Transverse colon (tissue), 4 donors: ENCODE data around the gene FAM221A.

ENCODE experiments used
- CTCF ChIP-seq, 5 experiments: fragments of 200-600 bp in 3 of 5; fragments of 450-650 bp in 2 of 5; sonication (generic) in 3 of 5; IDR thresholded peaks; 1 replicate in 2 of 5; 2 replicates in 3 of 5; pipeline ENCODE4 v1.5.1; 2016 to 2017; ENCODE audit warnings: antibody characterized with exemption in 5 of 5, inconsistent platforms in 3 of 5, mild to moderate bottlenecking in 2 of 5, moderate library complexity in 1 of 5
- EP300 ChIP-seq: sonication (generic); formaldehyde crosslinking; IDR thresholded peaks from one replicate; pipeline ENCODE4 v1.6.1; 2017; ENCODE audit warnings: antibody characterized with exemption, low read depth
- POLR2A ChIP-seq: fragments of 450-650 bp; IDR thresholded peaks from one replicate; pipeline ENCODE4 v1.6.1; 2016; ENCODE audit warnings: antibody characterized with exemption, mild to moderate bottlenecking, moderate library complexity
- POLR2AphosphoS5 ChIP-seq, 3 donors: sonication (generic); formaldehyde crosslinking; IDR thresholded peaks; one replicate each; pipeline ENCODE4 v1.6.1; 2016; ENCODE audit warnings: antibody characterized with exemption in 3 of 3

- no peak for TF ChIP-seq POLR2AphosphoS5 (IDR thresholded peaks at IDR 0.05)
- no peak for TF ChIP-seq CTCF (IDR thresholded peaks at IDR 0.05)
- no peak for TF ChIP-seq POLR2A
- no peak for TF ChIP-seq EP300
Observed at GRCh38 chr7:23714579-23714978, 34.6 kb downstream of the FAM221A start.
